RWPE1 (cell line): ENCODE results near the gene CASQ1.

Experiments
- CTCF ChIA-PET: fragments of 350-600 bp; sonication (Branson Sonifier 250); formaldehyde crosslinking; extraction: SDS; loops from one replicate; lab custom pipeline; 2021; lab: Yijun Ruan, JAX
- POLR2A ChIA-PET: fragments of 400-600 bp; formaldehyde crosslinking; extraction: SDS; loops from one replicate; lab custom pipeline; 2020; ENCODE audit warnings: antibody characterized with exemption; ENCODE audit not compliant: low non-redundant PET; lab: Yijun Ruan, JAX
- DNase-seq: peaks from one replicate; pipeline ENCODE4 v3.0.0; 2012; ENCODE audit warnings: low spot score
- H3K27ac ChIP-seq: fragments of 450-650 bp; 2 replicates; pipeline ENCODE4 v1.5.1; 2017
- TF ChIP-seq, protein P1 (sequence below): fragments of 450-650 bp; conservative IDR thresholded peaks from 2 replicates; pipeline ENCODE4 v1.5.1; 2017; ENCODE audit warnings: low read depth, mild to moderate bottlenecking

Gene CASQ1

DNA sequence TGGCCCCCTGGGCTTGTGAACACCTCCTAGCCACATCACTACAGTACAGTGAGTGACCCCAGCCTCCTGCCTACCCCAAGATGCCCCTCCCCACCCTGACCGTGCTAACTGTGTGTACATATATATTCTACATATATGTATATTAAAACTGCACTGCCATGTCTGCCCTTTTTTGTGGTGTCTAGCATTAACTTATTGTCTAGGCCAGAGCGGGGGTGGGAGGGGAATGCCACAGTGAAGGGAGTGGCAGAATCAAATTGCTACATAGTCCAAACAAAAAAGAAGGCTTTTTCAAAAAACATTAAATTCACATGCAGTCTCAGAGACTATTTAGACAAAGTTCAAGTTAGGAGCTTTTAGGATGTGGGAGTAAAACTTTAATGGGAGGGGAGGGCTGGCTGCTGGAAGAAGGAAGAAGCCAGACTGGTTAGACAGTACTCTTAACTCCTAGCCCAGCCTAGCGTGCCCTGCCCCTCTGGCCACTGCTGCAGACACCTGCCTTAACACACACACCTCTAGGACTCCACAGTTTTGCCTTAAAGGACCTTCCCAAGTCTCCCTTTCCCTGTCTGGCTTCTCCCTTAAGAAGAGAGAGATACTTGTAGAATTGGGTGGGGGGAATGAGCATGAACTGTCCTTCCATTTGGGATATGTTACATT is 24.2 kb downstream of the CASQ1 start:
- CTCF ChIA-PET = no interaction called here
- POLR2A ChIA-PET = no interaction called here
- H3K27ac ChIP-seq = peak overlapping the region; percentile 27; the same call in 1 of the 2 replicates
- DNase-seq = no peak
- TF ChIP-seq, protein P1, sequence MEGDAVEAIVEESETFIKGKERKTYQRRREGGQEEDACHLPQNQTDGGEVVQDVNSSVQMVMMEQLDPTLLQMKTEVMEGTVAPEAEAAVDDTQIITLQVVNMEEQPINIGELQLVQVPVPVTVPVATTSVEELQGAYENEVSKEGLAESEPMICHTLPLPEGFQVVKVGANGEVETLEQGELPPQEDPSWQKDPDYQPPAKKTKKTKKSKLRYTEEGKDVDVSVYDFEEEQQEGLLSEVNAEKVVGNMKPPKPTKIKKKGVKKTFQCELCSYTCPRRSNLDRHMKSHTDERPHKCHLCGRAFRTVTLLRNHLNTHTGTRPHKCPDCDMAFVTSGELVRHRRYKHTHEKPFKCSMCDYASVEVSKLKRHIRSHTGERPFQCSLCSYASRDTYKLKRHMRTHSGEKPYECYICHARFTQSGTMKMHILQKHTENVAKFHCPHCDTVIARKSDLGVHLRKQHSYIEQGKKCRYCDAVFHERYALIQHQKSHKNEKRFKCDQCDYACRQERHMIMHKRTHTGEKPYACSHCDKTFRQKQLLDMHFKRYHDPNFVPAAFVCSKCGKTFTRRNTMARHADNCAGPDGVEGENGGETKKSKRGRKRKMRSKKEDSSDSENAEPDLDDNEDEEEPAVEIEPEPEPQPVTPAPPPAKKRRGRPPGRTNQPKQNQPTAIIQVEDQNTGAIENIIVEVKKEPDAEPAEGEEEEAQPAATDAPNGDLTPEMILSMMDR = no peak

DNA sequence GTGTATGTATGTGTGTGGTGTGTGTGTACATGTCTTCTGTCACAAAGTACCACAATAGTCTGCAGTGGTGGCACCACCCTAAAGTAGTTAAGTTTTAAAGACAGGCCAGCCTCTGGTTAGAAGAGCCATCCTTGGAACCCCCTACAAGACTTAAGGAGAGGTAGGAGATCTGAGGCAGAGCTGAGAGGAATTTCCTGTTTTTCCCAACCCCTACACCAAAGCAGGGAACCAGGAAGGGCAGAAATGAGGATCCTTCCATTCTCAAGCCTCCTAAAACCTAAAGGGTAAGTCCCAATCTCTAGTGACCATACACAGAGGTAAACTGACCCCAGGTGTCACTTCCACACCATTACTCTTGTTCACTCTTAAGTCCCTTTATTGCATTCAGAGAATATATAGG is 25.9 kb downstream of the CASQ1 start:
- DNase-seq = no peak
- TF ChIP-seq, protein P1 = no peak
- H3K27ac ChIP-seq = no peak overlapping the region
- ChIA-PET CTCF (interaction anchor here (0.5 to 1.2 kb wide), 3 partner anchors 115 to 995 kb away, joined by 3 read pairs; no protein-coding TSS in a partner anchor), POLR2A (no interaction called here)

DNA sequence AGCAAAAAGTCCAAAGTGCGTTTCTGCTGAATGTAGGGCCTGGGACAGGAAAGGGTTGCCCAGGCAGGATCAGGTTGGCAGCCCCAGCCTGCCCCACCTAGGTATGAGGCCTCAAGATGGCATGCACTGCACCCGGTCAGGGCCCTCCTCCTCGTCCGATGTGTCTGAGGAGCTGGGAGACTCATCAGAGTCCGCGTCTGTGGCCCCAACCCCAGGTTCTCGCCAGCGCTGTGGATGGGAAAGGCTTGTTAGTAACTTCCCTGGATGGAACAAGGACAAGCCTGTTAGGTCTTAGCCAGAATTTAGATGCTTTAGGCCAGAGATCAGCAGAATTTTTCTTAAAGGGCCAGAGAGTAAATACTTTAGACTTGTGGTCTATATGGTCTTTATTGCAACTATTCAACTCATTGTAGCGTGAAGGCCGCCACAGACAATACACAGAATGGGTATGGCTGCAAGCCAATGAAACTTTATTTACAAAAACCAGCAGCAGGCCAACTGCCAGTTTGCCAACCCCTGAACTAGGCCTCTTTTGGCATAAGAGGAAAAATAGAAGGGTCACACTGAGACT is 27.2 kb downstream of the CASQ1 start:
- CTCF ChIA-PET = interaction anchor here (0.9 kb wide), 1 partner anchor 25 kb away, joined by 3 read pairs; no protein-coding TSS in a partner anchor
- DNase-seq = peak; percentile 64
- POLR2A ChIA-PET = no interaction called here
- TF ChIP-seq, protein P1 = no peak
- peak overlapping the region; percentile 62 for H3K27ac ChIP-seq

DNA sequence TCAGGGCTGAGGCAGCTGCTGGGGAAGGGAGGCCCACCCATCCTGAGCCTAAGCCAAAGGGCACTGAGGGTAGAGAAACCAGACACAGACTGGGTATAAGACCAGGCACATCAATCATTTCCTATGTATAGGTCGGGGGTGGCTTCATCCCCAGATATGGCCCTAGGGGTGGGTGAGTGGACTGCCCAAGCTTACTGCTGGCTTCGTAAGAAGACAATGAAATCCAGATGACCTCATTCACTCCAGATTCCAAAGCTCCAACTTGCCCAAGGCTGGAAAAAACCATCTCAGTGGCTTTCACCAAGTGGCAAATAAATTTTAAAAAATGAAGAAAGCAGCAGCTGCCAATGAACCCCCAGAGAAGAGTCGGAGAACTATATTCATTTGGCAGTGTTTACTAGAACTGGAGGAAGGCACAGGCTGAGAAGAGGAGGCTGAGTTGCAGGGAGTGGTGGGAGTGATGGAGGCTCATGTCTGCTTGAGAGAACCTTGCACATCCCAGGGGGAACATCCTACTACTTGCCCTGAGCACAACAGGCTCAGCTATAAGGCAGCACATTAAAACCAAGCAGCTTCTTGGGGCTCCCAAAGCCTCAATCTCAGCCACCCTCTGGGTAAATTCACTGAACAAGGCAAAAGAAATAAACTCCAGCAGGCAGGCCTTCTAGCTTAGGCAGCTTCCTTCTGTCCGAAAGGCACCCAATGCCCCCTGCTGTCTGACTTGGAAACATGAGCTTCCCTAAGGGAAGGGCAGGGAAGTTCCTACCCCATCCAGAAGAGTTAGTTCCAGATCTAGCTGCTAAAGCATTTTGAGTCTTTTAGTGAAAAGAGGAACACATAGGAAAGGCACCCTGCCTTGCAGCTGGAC is 28.9 kb downstream of the CASQ1 start:
- ChIA-PET POLR2A (no interaction called here), CTCF (interaction anchor here (0.6 to 2.1 kb wide), 13 partner anchors 11 to 882 kb away, joined by 3 to 15 read pairs (median 4); no protein-coding TSS in a partner anchor)
- TF ChIP-seq, protein P1 = no peak
- peak overlapping the region; percentile 40 for H3K27ac ChIP-seq
- DNase-seq = peak; percentile 45

DNA sequence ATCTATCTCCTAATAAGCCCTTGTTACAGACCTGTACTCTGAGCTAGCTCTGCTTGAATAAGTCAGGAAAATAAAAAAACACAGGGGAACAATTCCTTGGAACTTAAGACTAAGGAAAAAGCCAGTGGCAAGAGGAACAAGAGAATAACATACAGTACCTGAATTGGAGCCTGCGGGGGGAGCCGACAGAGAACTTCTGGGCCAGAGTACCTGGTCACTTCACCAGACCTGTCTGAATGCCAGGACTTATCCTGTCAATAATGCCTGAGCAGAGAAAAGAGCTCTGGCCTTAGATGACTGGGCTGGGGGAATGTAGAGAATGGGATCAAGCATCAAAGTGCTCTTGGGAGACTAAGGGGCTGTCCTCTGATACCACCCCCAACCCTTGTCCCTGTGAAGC is 29.9 kb downstream of the CASQ1 start:
- ChIA-PET POLR2A (no interaction called here), CTCF (interaction anchor here (1.6 to 2.1 kb wide), 3 partner anchors 12 to 119 kb away, joined by 4 to 15 read pairs (median 7); no protein-coding TSS in a partner anchor)
- no peak for DNase-seq
- TF ChIP-seq, protein P1 = no peak
- H3K27ac ChIP-seq = no peak overlapping the region

DNA sequence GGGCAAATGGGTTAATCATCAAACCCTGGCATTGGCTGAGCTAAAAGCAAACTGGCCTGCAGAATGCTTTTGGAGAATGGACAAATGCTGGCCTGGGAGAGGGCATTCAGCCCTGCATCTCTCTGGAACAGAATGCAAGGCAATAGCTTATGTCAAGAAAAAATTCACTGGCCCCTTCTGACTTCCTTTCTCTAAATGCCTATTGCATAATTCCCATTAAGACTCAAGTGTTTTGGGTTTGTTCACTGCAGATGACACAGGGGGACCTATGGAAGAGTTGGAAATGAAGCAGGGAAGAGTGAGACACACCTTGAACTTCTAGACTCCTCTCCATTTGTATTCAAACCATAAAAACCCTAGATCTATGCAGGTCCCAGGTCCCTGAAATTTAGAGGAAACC is 30.7 kb downstream of the CASQ1 start:
- CTCF ChIA-PET = no interaction called here
- POLR2A ChIA-PET = no interaction called here
- no peak overlapping the region for H3K27ac ChIP-seq
- DNase-seq = no peak
- TF ChIP-seq, protein P1 = no peak
